Neutrophil (primary cell): Measurements from ENCODE around the gene TBC1D3K.
"Not testable (repeated sequence)": the region's sequence is repeated elsewhere in the genome, so short reads cannot be mapped to it uniquely, and the experiment has no call there.

Source experiments
- H3K27ac ChIP-seq: fragments of 200-600 bp; sonication (generic); 2 replicates; pipeline ENCODE4 v1.5.1; 2016; ENCODE audit warnings: mild to moderate bottlenecking, moderate library complexity
- H3K27me3 ChIP-seq: fragments of 200-600 bp; sonication (generic); 2 replicates; pipeline ENCODE4 v1.6.0; 2016; ENCODE audit warnings: mild to moderate bottlenecking
- H3K36me3 ChIP-seq: fragments of 200-600 bp; sonication (generic); 2 replicates; pipeline ENCODE4 v1.5.1; 2017
- H3K4me1 ChIP-seq, 2 experiments: fragments of 200-600 bp in 1 of 2; sonication (generic) in 1 of 2; 1 replicate in 1 of 2; 2 replicates in 1 of 2; pipeline versions ENCODE4 v1.5.1 to v1.6.1; 2013 to 2016; ENCODE audit warnings: low read depth in 1 of 2, low read length in 1 of 2, mild to moderate bottlenecking in 1 of 2, moderate library complexity in 1 of 2; ENCODE audit not compliant: control insufficient read depth in 1 of 2, insufficient read depth in 1 of 2
- H3K4me3 ChIP-seq, 2 experiments: fragments of 200-600 bp in 1 of 2; sonication (generic) in 1 of 2; 1 replicate in 1 of 2; 2 replicates in 1 of 2; pipeline ENCODE4 v1.5.1; 2013 to 2016; ENCODE audit warnings: low read depth in 1 of 2, low read length in 1 of 2, mild to moderate bottlenecking in 1 of 2, moderate library complexity in 1 of 2
- H3K9me3 ChIP-seq: fragments of 200-600 bp; sonication (generic); 2 replicates; pipeline ENCODE4 v1.5.1; 2016
- TF ChIP-seq, protein P1 (sequence below): fragments of 200-600 bp; sonication (generic); IDR thresholded peaks from 2 replicates; pipeline ENCODE4 v1.5.1; 2016; ENCODE audit warnings: antibody characterized with exemption

Gene TBC1D3K

DNA sequence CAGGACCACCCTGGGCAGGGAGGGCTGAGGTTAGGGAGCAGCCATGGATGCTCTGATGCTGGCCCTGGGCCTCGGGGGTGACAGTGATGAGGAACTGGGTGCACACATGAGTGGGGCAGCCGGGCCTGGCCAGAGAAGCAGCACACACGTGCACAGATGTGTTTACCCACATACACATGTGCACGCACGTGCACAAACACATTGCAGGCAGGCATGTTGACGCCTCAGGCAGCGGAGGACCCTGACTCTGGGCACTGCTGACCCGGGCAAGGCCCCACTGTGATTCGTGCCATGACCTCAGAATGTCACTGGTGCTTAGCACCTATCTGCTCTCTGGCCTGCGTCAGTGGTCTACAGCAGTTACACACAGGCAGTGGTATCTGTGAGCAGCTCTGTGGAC, at the start of gene TBC1D3K:
Gene TBC1D3K, plus strand, starts transcription at position 301 of the 400 bp plus-strand sequence. CDS start 1,585 bp downstream, outside the sequence.
- not testable (repeated sequence) for H3K4me1 ChIP-seq

DNA sequence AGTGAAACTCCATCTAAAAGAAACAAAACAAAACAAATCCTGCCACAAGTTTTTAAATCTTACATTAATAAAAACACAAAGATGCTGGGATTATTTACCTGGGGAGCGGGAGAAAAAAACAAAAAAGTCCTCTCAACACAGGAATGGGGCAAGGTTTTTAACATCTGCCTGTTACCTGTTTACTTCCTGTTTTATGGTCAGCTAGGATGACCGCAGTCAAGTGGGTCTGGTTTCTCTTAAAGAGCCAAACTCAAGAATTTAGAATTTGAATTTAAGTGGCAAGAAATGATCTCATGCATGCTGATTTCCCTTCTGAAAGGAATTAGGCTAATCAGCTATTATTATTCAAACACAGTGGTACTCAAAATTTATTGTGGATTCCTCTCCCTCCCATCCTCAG, 39.7 kb upstream of the TBC1D3K start:
- TF ChIP-seq, protein P1, sequence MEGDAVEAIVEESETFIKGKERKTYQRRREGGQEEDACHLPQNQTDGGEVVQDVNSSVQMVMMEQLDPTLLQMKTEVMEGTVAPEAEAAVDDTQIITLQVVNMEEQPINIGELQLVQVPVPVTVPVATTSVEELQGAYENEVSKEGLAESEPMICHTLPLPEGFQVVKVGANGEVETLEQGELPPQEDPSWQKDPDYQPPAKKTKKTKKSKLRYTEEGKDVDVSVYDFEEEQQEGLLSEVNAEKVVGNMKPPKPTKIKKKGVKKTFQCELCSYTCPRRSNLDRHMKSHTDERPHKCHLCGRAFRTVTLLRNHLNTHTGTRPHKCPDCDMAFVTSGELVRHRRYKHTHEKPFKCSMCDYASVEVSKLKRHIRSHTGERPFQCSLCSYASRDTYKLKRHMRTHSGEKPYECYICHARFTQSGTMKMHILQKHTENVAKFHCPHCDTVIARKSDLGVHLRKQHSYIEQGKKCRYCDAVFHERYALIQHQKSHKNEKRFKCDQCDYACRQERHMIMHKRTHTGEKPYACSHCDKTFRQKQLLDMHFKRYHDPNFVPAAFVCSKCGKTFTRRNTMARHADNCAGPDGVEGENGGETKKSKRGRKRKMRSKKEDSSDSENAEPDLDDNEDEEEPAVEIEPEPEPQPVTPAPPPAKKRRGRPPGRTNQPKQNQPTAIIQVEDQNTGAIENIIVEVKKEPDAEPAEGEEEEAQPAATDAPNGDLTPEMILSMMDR = no peak
- H3K4me1 ChIP-seq = no peaks in the 10 kb centered on the region
- H3K27me3 ChIP-seq = no peaks in the 10 kb centered on the region
- H3K4me3 ChIP-seq = no peak overlapping the region
- H3K27ac ChIP-seq = no peak overlapping the region
- no peaks in the 10 kb centered on the region for H3K9me3 ChIP-seq
- no peaks in the 10 kb centered on the region for H3K36me3 ChIP-seq

More for the DNA sequence above, at the start of gene TBC1D3K:
- H3K27ac ChIP-seq, H3K4me3 ChIP-seq, H3K9me3 ChIP-seq, H3K27me3 ChIP-seq, H3K36me3 ChIP-seq: not testable (repeated sequence)

DNA sequence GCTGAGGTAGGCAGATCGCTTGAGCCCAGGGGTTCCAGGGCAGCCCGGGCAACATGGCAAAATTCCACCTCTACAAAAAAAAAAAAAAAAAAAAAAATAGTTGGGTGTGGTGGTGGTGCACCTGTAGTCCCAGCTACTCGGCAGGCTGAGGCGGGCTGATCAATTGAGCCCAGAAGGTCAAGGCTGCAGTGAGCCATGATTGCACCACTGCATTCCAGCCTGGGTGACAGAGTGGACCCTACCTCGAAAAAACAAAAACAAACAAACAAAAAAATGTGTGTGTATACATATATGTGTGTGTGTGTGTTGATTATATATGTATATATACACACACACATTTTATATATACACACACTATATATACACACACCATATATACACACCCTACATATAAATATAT, 39.1 kb upstream of the TBC1D3K start:
- TF ChIP-seq, protein P1 = no peak
- Histone ChIP-seq H3K27ac (no peak overlapping the region), H3K9me3 (no peaks in the 10 kb centered on the region)

DNA sequence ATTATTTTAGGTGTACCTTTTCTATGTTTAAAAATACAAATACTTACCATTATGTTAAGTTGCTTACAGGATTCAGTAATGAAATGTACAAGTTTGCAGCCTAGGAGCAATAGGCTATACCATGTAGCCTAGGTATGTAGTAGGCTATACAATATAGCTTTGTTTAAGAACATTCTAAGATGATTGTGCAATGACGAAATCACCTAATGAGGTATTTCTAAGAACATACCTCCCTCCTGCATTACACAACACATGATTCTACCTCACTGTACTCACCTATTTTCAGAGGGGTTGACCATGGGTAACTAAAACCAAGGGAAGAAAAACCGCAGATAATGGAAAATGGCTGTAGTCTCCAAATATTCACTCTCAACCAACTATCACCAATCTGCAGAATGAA, 35.3 kb upstream of the TBC1D3K start:
- no peaks in the 10 kb centered on the region for H3K4me1 ChIP-seq
- H3K27ac ChIP-seq = no peak overlapping the region
- no peaks in the 10 kb centered on the region for H3K27me3 ChIP-seq
- H3K9me3 ChIP-seq = no peaks in the 10 kb centered on the region
- TF ChIP-seq, protein P1 = no peak
- H3K36me3 ChIP-seq = no peaks in the 10 kb centered on the region
- no peak overlapping the region for H3K4me3 ChIP-seq

More for the DNA sequence above, 39.1 kb upstream of the TBC1D3K start:
- Histone ChIP-seq H3K4me3 (no peak overlapping the region), H3K27me3 (no peaks in the 10 kb centered on the region), H3K4me1 (no peaks in the 10 kb centered on the region), H3K36me3 (no peaks in the 10 kb centered on the region)

DNA sequence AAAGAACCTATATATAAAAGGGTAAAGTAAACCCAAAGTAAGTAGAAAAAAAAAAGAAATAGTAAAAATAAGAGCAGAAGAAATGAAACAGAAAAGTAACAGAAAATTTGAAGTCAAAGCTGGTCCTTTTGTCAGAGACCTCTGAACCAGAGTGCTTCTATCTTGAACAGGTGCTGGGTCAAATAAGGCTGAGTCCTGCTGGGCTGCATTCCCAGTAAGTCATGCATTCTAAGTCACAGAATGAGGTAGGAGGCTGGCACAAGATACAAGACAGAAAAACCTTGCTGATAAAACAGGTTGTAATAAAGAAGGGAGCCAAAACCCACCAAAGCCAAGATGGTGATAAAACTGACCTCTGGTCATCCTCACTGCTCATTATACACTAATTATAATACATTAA, 27.3 kb upstream of the TBC1D3K start:
- not testable (repeated sequence) for H3K27me3 ChIP-seq, H3K4me1 ChIP-seq, H3K36me3 ChIP-seq, H3K27ac ChIP-seq, H3K4me3 ChIP-seq, H3K9me3 ChIP-seq
